GM13977 (cell line): Measurements from ENCODE around the gene TAOK2.
"Not testable (repeated sequence)": the region's sequence is repeated elsewhere in the genome, so short reads cannot be mapped to it uniquely, and the experiment has no call there.

Experiments used
- DNase-seq: peaks from one replicate; pipeline ENCODE4 v3.0.0; 2012; ENCODE audit warnings: low spot score
- CTCF ChIP-seq: IDR thresholded peaks from 2 replicates; pipeline ENCODE4 v1.5.1; 2012; ENCODE audit warnings: mild to moderate bottlenecking, control low read depth; ENCODE audit not compliant: insufficient read depth; ENCODE audit errors: extremely low read depth, missing control alignments
- in situ Hi-C: fragments of 300-500 bp; cut with MboI; formaldehyde crosslinking; loops from one replicate; pipeline ENCODE4 v1.12.0; 2022; ENCODE audit warnings: low sequenced_read_pairs, low pct_unique_long_range_greater_than_20kb, mixed read lengths, inconsistent platforms; ENCODE audit not compliant: unreplicated experiment

Gene TAOK2

GRCh38 chr16:29973384-29974246 is at the start of gene TAOK2:
Gene TAOK2, plus strand, starts transcription at chr16:29973868. Its CDS starts 3,905 bp downstream, at chr16:29977773.
- TF ChIP-seq CTCF: no peak
- in situ Hi-C loops: no loop called here

GRCh38 chr16:29925105-29925756 is 48.4 kb upstream of the TAOK2 start:
- DNase-seq: peak; percentile 21
- in situ Hi-C loops: no loop called here
- no peak for TF ChIP-seq CTCF

More at GRCh38 chr16:29973384-29974246, at the start of gene TAOK2:
- DNase-seq: peak; percentile 100

- TF ChIP-seq CTCF: no peak
- DNase-seq: peak; percentile 99
- in situ Hi-C loops: no loop called here
Measured at GRCh38 chr16:29925781-29926710, 47.6 kb upstream of the TAOK2 start, which contains the start of gene KCTD13. Gene KCTD13, minus strand, starts transcription at chr16:29926226. Its CDS starts 193 bp downstream, at chr16:29926033.

- DNase-seq: no peak
- in situ Hi-C loops: no loop called here
- no peak for TF ChIP-seq CTCF
Measured at GRCh38 chr16:29926711-29927052, 47.0 kb upstream of the TAOK2 start.

- DNase-seq: no peak
- in situ Hi-C loops: no loop called here
- no peak for TF ChIP-seq CTCF
Measured at GRCh38 chr16:29927070-29927905, 46.4 kb upstream of the TAOK2 start.

- in situ Hi-C loops, DNase-seq: not testable (repeated sequence)
Measured at GRCh38 chr16:29931750-29932149, 41.9 kb upstream of the TAOK2 start.
